Fibroblast of mammary gland (primary cell): ENCODE results near the gene MSI2.

ENCODE experiments used
- DNase-seq: peaks from one replicate; pipeline ENCODE4 v3.0.0-alpha.2; 2010; ENCODE audit warnings: low read depth
- H3K4me3 ChIP-seq: 2 replicates; pipeline ENCODE4 v1.5.1; 2011; ENCODE audit warnings: low read depth, mild to moderate bottlenecking, low read length, moderate library complexity; ENCODE audit not compliant: control insufficient read depth
- TF ChIP-seq, protein P1 (sequence below): conservative IDR thresholded peaks from 2 replicates; pipeline ENCODE4 v1.5.1; 2011; ENCODE audit warnings: low read depth, low read length, inconsistent platforms; ENCODE audit not compliant: control insufficient read depth, insufficient read depth

The MSI2 gene

DNA sequence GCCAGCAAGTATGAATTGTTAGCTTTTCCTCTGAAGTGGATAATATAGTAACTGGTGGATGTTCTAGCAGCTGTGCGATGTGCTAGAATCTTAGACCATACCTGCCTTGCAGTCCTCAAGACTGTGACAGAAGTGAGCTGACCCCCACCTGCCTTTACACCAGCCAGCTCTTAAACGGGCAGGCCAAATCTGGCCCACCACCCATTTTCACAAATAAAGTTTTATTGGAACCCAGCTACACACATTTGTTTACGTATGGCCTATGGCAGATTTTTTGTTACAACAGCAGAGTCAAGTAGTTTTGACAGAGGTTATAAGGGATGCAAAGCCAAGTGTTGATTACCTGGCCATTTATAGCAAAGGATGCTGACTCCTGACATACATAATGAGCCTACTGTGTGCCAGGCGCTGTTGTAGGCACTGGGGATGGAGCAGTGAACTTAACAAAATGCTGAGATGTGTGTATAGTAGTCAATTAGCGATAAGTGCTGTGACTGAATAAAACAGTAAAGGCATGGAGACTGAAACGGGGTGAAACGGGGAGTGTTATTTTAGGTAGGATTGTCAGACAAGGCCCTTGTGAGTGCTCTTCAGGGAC lies 79.0 kb downstream of the MSI2 start:
- no peak for DNase-seq
- no peak overlapping the region for H3K4me3 ChIP-seq
- TF ChIP-seq, protein P1, sequence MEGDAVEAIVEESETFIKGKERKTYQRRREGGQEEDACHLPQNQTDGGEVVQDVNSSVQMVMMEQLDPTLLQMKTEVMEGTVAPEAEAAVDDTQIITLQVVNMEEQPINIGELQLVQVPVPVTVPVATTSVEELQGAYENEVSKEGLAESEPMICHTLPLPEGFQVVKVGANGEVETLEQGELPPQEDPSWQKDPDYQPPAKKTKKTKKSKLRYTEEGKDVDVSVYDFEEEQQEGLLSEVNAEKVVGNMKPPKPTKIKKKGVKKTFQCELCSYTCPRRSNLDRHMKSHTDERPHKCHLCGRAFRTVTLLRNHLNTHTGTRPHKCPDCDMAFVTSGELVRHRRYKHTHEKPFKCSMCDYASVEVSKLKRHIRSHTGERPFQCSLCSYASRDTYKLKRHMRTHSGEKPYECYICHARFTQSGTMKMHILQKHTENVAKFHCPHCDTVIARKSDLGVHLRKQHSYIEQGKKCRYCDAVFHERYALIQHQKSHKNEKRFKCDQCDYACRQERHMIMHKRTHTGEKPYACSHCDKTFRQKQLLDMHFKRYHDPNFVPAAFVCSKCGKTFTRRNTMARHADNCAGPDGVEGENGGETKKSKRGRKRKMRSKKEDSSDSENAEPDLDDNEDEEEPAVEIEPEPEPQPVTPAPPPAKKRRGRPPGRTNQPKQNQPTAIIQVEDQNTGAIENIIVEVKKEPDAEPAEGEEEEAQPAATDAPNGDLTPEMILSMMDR, result no peak

DNA sequence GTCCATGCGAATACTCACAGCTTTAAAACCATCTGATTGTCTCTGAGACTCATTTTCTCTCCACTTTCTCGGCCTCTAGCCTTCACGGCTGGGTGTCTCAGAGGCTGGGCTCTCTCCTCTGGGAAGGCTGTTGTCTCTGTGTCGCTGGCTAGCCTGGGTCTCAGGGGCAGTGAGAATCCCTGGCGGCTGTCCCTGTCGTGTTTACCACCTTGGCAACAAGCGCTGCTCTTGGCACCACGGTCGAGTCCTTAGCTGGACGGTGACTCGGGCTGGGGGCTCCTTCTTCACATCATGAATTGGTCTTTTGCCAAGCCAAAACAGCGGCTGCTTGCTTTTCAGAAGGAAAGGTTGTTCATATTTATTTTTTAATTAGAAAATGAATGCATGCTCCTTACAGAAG lies 81.1 kb downstream of the MSI2 start:
- TF ChIP-seq, protein P1, result no peak
- no peak for DNase-seq
- H3K4me3 ChIP-seq, result no peak overlapping the region

DNA sequence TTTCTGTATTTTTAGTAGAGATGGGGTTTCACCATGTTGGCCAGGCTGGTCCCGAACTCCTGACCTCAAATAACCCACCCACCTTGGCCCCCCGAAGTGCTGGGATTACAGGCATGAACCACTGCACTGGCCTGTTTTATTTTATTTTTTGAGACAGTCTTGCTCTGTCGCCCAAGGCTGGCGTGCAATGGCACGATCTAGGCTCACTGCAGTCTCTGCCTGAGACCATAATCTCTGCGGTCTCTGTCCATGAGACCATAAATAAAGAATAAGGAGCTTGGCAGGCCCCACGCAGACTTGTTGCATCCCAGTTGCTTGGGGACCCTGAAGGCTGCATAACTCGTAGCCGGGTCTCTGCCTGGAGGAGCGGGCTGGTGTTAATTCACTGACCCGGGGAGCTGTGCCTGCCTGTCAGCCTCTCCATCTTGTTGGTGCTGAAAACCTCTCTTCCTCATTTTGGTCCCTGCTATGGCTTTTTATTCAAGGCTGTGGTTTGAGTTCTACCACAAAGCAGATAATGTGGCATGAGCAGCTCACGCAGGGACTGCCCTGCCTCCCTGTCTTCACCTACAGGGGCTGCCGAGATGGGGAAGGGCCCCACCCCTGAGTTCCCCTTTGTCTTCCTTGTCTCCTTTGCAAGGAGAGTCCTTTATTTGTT lies 82.1 kb downstream of the MSI2 start:
- TF ChIP-seq, protein P1, result no peak
- H3K4me3 ChIP-seq, result no peak overlapping the region
- no peak for DNase-seq

DNA sequence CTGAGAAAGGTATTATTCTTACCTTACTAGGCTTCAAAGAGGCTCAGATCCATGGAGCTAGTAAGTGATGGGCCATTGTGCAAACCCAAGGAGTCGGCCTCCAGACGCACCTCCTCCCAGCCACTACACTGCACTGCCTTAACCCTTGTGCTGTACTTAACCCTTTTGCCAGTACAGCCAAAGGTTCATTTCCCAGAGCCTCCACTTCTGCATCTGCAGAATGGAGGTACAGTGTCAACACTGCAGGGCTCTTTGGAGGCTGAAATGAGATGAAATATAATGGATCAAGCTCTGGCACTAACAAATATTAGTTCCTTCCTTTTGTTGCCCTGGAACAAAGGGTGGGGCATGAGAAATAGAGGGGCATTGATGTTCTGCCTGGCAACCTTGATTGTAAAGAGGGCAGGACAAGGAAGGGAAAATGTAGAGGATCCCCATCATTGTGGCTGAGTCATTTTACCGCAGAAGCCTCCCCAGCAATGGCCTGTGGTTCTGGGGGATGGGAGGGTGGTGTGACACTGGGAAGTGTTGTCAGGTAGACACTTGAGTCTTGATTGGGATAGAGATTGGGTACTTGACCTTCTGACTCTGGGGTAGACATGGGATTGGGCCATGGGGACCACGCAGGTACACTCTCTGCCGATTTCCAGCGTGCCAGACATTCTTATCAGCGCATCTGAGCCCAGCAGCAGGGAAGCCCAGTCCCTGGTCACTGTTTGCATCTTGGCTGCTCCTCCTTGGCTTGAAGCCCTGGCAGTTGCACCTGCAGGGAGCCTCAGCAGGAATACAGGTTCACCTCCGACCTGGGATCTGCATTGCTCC lies 84.0 kb downstream of the MSI2 start:
- no peak for DNase-seq
- no peak overlapping the region for H3K4me3 ChIP-seq
- TF ChIP-seq, protein P1, result no peak

DNA sequence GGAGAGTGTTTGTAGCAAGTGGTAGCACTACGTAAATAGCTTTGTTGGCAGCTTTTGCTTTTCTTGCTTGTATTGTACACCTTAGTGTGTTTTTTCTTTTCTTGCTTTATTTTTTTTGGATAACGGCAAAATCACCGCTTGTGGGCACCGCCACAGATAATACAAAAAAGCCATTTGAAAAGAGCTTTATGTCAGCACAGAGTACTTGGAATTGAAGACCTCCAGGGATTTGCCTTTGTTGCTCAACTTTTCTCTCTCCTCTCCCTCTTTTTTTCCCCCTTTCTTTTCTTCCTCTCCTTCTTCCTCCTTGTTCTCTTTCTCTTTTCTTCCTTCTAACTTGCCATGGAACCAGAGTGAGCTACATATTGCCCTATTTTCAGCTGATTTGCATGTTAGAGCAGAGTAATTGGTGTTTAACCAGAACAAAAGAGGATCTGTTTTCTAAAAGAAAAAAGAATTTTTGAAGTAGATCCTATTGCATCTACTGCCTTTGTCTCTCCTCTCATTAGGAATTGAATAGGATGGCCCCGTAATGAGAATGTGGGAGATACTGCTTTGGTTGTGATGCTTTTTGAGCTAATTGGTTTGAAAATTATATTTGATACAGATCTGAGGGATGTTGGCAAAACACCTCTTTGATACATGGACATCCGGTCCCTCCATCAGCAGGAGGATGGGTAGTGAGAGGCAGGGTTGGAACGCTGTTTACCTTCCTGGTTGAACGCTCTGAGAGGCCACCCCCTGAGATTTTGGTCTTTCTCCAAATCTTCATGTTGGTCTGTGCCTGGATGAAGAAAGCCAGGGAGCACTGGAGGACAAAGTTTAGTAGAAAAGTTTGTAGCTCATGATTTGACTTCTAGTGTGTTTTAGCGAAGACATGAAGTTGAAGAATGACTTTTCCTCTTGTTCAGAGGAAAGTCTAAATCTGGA lies 85.6 kb downstream of the MSI2 start:
- no peak overlapping the region for H3K4me3 ChIP-seq
- DNase-seq, result no peak
- TF ChIP-seq, protein P1, result no peak

DNA sequence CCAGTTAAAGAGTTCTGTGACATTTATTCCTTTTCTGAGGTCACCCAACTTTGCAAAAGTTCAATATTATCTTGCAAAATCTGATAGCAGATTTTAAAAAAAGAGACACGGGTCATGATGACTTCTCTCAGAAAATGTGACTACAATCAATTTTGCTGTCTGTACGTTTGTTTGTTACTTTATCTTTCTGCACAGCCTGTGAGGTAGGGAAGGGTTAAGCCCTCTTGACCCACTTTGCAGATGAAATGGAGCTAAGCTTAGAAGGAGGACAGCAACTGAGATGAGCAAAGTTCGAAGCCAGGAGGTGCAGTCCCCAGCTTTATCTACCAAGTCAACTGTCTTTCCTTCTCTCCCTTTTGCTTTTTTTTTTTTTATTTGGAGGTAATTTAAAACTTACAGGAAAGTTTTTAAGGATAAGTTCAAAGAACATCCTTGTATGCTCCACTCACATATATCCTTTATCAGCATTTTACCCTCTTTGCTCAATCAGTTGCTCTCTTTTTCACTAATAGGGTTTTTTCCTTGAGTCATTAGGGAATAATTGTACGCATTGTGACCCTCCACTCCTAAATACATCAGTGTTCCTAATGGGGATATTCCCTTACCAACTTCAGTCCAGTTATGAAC lies 86.8 kb downstream of the MSI2 start:
- H3K4me3 ChIP-seq, result no peak overlapping the region
- DNase-seq, result no peak

More for the DNA sequence above, 86.8 kb downstream of the MSI2 start:
- TF ChIP-seq, protein P1, result no peak
